MM.1S (cell line): ENCODE results near the gene TRAF3.

Source experiments
- DNase-seq: peaks from one replicate; pipeline ENCODE4 v3.0.0-alpha.2; 2015
- H2AFZ ChIP-seq: fragments of 300-600 bp; sonication (generic); 2 replicates; pipeline ENCODE4 v1.6.0; 2016; ENCODE audit warnings: antibody characterized with exemption, low read length
- H3F3A ChIP-seq: fragments of 300-600 bp; sonication (generic); 2 replicates; pipeline ENCODE4 v1.6.1; 2016; ENCODE audit warnings: mild to moderate bottlenecking, antibody characterized with exemption, low read length, moderate library complexity, mixed read lengths; ENCODE audit not compliant: insufficient read depth
- H3K27ac ChIP-seq: fragments of 300-600 bp; sonication (generic); 2 replicates; pipeline ENCODE4 v1.5.1; 2016; ENCODE audit warnings: mild to moderate bottlenecking, low read length
- H3K27me3 ChIP-seq: fragments of 300-600 bp; sonication (generic); replicated peaks from 2 replicates; pipeline ENCODE4 v1.6.0; 2016; ENCODE audit warnings: low read length; ENCODE audit not compliant: insufficient read depth
- H3K36me3 ChIP-seq: fragments of 300-600 bp; sonication (generic); replicated peaks from 2 replicates; pipeline ENCODE4 v1.6.1; 2016; ENCODE audit warnings: mild to moderate bottlenecking, low read length, mixed read lengths; ENCODE audit not compliant: insufficient read depth
- H3K4me1 ChIP-seq: fragments of 300-600 bp; sonication (generic); 2 replicates; pipeline ENCODE4 v1.6.1; 2016; ENCODE audit warnings: low read length, mixed read lengths
- H3K4me2 ChIP-seq: fragments of 300-600 bp; sonication (generic); 2 replicates; pipeline ENCODE4 v1.6.0; 2016; ENCODE audit warnings: low read depth, low read length
- H3K4me3 ChIP-seq: fragments of 300-600 bp; sonication (generic); 2 replicates; pipeline ENCODE4 v1.5.1; 2016; ENCODE audit warnings: low read length, mixed read lengths
- H3K79me2 ChIP-seq: fragments of 300-600 bp; sonication (generic); 2 replicates; pipeline ENCODE4 v1.6.1; 2016; ENCODE audit warnings: mixed run types, low read length, mixed read lengths
- H3K9ac ChIP-seq: fragments of 300-600 bp; sonication (generic); 2 replicates; pipeline ENCODE4 v1.6.1; 2016; ENCODE audit warnings: low read length, mixed read lengths
- H3K9me2 ChIP-seq: fragments of 300-600 bp; sonication (generic); replicated peaks from 2 replicates; pipeline ENCODE4 v1.6.1; 2016; ENCODE audit warnings: mild to moderate bottlenecking, low read length, mixed read lengths; ENCODE audit not compliant: insufficient read depth
- H3K9me3 ChIP-seq: fragments of 300-600 bp; sonication (generic); replicated peaks from 2 replicates; pipeline ENCODE4 v1.6.1; 2016; ENCODE audit warnings: mild to moderate bottlenecking, low read length, mixed read lengths; ENCODE audit not compliant: insufficient read depth
- H4K20me1 ChIP-seq: fragments of 300-600 bp; sonication (generic); 2 replicates; pipeline ENCODE4 v1.6.1; 2016; ENCODE audit warnings: mild to moderate bottlenecking, low read length, moderate library complexity, mixed read lengths; ENCODE audit not compliant: insufficient read depth
- CTCF ChIP-seq: fragments of 300-600 bp; sonication (generic); IDR thresholded peaks from 2 replicates; pipeline ENCODE4 v1.5.1; 2016; ENCODE audit warnings: antibody characterized with exemption, low read length, mixed read lengths
- EZH2 ChIP-seq: fragments of 300-600 bp; sonication (generic); optimal IDR thresholded peaks from 2 replicates; pipeline ENCODE3; 2017; ENCODE audit warnings: low read depth, mild to moderate bottlenecking, antibody characterized with exemption, low read length, mixed read lengths
- EZH2phosphoT487 ChIP-seq: fragments of 300-600 bp; sonication (generic); IDR thresholded peaks from 2 replicates; pipeline ENCODE4 v1.6.1; 2018; ENCODE audit warnings: antibody characterized with exemption, low read length

Gene TRAF3

DNA sequence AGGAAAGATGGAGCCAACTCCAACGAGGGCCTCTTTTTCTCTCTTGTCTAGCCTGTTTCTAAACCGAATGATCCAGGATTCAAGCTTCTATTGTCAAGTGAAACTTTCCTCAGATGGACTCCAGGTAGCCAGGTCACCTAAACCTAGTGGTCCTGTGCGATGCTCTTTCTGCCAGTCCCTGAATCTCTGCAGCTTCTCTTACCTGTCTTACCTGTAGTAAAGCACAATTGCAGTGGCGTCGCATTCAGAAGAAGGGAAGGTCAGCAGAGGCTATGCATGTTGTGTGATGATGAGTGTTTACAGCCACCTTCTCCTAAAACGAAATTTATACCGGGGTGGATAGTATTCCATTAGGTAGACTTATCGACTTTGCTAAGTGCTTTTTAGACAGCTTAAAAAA is 47.4 kb upstream of the TRAF3 start:
- no peaks in the 10 kb centered on the region for H4K20me1 ChIP-seq
- H3K27ac ChIP-seq, result no peak overlapping the region
- H3K9me2 ChIP-seq, result no peaks in the 10 kb centered on the region
- no peaks in the 10 kb centered on the region for H3K36me3 ChIP-seq
- no peak overlapping the region for H3K9ac ChIP-seq
- H3K4me1 ChIP-seq, result no peaks in the 10 kb centered on the region
- H2AFZ ChIP-seq, result no peak overlapping the region
- no peak overlapping the region for H3K4me3 ChIP-seq
- no peaks in the 10 kb centered on the region for H3K9me3 ChIP-seq
- no peak for TF ChIP-seq CTCF
- H3F3A ChIP-seq, result no peaks in the 10 kb centered on the region
- no peaks in the 10 kb centered on the region for H3K27me3 ChIP-seq
- no peaks in the 10 kb centered on the region for H3K79me2 ChIP-seq
- no peak for DNase-seq
- H3K4me2 ChIP-seq, result no peak overlapping the region

DNA sequence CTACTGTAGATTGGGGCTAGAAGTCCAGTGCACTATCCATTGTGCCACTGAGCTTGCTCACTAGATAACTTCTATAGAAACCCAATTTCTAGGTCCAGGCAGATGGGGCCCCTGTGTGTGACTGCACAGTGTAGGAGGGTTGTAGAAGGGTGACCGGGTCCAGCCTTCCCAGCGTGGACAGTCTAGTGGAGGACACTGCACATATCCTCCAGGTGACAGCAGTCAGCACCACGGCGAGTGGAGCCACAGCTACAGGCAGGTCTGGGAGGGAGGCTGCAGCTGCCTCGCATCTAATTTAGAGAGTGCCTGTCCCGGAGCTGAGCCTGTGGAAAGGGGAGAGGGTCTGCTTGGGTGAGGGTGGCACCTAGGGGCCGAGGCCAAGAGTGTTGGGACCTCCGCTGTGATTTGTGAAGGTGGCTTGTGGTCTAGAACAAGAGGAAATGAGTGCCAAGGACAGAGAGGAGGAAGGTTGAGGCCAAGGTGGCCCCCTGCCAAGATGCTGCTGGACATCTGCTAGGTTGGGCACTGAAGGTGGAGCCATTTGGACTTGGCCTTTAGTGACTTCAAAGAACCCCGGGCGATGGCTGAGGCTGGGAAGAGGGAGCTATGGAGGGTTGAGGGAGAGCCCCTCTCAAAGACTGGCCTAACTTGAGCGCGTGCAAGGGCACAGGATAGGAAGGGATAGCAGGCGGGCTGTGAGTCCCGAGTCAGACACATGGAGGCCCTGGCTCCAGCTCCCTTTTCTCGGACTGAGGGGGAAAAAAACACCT is 46.0 kb upstream of the TRAF3 start:
- no peaks in the 10 kb centered on the region for H3K36me3 ChIP-seq
- H4K20me1 ChIP-seq, result no peaks in the 10 kb centered on the region
- no peaks in the 10 kb centered on the region for H3K9me2 ChIP-seq
- no peak for TF ChIP-seq EZH2phosphoT487
- TF ChIP-seq CTCF, result no peak
- TF ChIP-seq EZH2, result no peak
- no peak overlapping the region for H3K27ac ChIP-seq
- H3K4me1 ChIP-seq, result no peaks in the 10 kb centered on the region
- no peak overlapping the region for H3K9ac ChIP-seq
- no peaks in the 10 kb centered on the region for H3K9me3 ChIP-seq
- DNase-seq, result no peak
- H3K79me2 ChIP-seq, result no peaks in the 10 kb centered on the region
- no peak overlapping the region for H3K4me2 ChIP-seq
- no peak overlapping the region for H3K4me3 ChIP-seq
- H2AFZ ChIP-seq, result no peak overlapping the region
- H3K27me3 ChIP-seq, result no peaks in the 10 kb centered on the region
- no peaks in the 10 kb centered on the region for H3F3A ChIP-seq

DNA sequence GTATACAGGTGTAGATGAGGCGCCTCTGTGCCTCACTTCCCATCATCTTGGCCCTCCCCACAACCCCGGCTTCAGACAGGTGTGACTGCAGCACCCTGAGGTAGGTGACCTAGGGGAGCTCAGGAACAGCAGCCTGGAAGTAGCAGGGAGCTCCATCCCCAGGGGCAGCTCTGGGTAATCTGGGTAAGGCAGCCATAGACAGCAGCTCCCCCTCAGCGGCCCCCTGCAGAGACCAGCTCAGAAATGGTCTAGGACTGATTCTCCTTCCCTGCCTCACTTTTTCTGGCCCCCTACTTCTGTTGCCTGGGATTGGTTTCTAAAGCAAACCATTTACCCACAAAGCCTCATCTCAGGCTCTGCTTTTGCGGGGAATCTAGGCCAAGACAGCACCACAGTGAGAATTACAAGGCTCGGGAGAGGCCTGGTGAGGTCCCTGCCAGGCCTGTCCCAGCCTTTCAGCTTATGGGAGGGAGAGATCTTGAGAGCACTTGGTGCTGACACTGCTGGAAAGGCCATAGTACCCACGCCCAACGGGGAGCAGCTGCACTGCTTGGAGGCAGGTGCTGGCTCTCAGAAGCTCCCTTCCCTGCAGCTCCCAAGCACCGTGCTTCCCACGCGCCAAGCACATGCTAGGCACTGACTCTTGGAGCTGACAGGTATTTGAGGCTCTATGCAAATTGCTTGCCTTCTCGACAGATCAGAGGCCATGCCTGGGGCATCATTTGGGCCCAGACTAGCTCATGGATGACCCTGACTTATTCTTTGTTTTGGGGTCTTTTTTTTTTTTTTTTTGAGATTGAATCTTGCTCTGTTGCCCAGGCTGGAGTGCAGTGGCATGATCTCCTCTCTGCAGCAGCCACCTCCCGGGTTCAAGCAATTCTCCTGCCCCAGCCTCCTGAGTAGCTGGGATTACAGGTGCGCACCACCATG is 45.1 kb upstream of the TRAF3 start:
- Histone ChIP-seq H3K9me2 (no peaks in the 10 kb centered on the region), H3K79me2 (no peaks in the 10 kb centered on the region), H2AFZ (no peak overlapping the region), H3K4me3 (no peak overlapping the region), H3K4me1 (no peaks in the 10 kb centered on the region), H3K36me3 (no peaks in the 10 kb centered on the region), H4K20me1 (no peaks in the 10 kb centered on the region), H3K9me3 (no peaks in the 10 kb centered on the region), H3K4me2 (no peak overlapping the region), H3K27me3 (no peaks in the 10 kb centered on the region), H3K27ac (no peak overlapping the region), H3F3A (no peaks in the 10 kb centered on the region), H3K9ac (no peak overlapping the region)
- TF ChIP-seq EZH2 (no peak), CTCF (no peak), EZH2phosphoT487 (no peak)
- no peak for DNase-seq
